ENCODE measurements around the gene PPIL1.

The PPIL1 gene

GRCh38 chr6:36853325-36853724 is 21.3 kb downstream of the PPIL1 start:
- no peak for FAIRE-seq

- FAIRE-seq, result no peak
These were observed 22.0 kb downstream of the PPIL1 start for GRCh38 chr6:36852481-36853147.

GRCh38 chr6:36851626-36852025 is 23.0 kb downstream of the PPIL1 start:
- no peak for FAIRE-seq

GRCh38 chr6:36851149-36851614 is 23.4 kb downstream of the PPIL1 start:
- no peak for FAIRE-seq

- no peak for FAIRE-seq
These were observed 24.6 kb downstream of the PPIL1 start for GRCh38 chr6:36850021-36850420.

- FAIRE-seq, result no peak
These were observed 25.8 kb downstream of the PPIL1 start for GRCh38 chr6:36848658-36849441.

- no peak for FAIRE-seq
These were observed 26.6 kb downstream of the PPIL1 start for GRCh38 chr6:36847991-36848390.

GRCh38 chr6:36847152-36847551 is 27.5 kb downstream of the PPIL1 start:
- FAIRE-seq, result no peak

- no peak for FAIRE-seq
These were observed 29.4 kb downstream of the PPIL1 start for GRCh38 chr6:36845233-36845632.

- FAIRE-seq, result no peak
These were observed 30.1 kb downstream of the PPIL1 start for GRCh38 chr6:36844232-36845170.

GRCh38 chr6:36843170-36843569 is 31.4 kb downstream of the PPIL1 start:
- FAIRE-seq, result no peak

- no peak for FAIRE-seq
These were observed 32.8 kb downstream of the PPIL1 start for GRCh38 chr6:36841756-36842155.

GRCh38 chr6:36840432-36841403 is 33.9 kb downstream of the PPIL1 start:
- no peak for FAIRE-seq

GRCh38 chr6:36839749-36840431 is 34.7 kb downstream of the PPIL1 start:
- no peak for FAIRE-seq

- no peak for FAIRE-seq
These were observed 35.5 kb downstream of the PPIL1 start, which contains the start of gene CPNE5 for GRCh38 chr6:36838896-36839748. TSS of gene CPNE5 (minus strand) at chr6:36839444. CDS start at chr6:36839377, 67 bp downstream.

GRCh38 chr6:36837686-36838085 is 36.9 kb downstream of the PPIL1 start:
- no peak for FAIRE-seq

GRCh38 chr6:36837022-36837339 is 37.6 kb downstream of the PPIL1 start:
- FAIRE-seq, result no peak

- no peak for FAIRE-seq
These were observed 38.2 kb downstream of the PPIL1 start for GRCh38 chr6:36836111-36837021.

All from islet of Langerhans (tissue), 1 donor.